HEK293 (cell line): ENCODE data around the gene ALDOA.
A peak's percentile ranks its signal among the peaks of the same experiment; 100 is the strongest.

ENCODE experiments used
- AEBP2 ChIP-seq: fragments of 450-650 bp; formaldehyde crosslinking; IDR thresholded peaks from 2 replicates; pipeline ENCODE4 v1.5.1; 2016; ENCODE audit warnings: missing biosample characterization, missing genetic modification characterization, borderline replicate concordance
- CTCF ChIP-seq: fragments of 450-650 bp; formaldehyde crosslinking; IDR thresholded peaks from 2 replicates; pipeline ENCODE4 v1.5.1; 2016; ENCODE audit warnings: missing biosample characterization, missing genetic modification characterization
- KLF1 ChIP-seq: fragments of 450-650 bp; formaldehyde crosslinking; IDR thresholded peaks from 2 replicates; pipeline ENCODE4 v1.5.1; 2016; ENCODE audit warnings: missing biosample characterization, missing genetic modification characterization
- OSR2 ChIP-seq: fragments of 450-650 bp; formaldehyde crosslinking; IDR thresholded peaks from 2 replicates; pipeline ENCODE4 v1.5.1; 2016; ENCODE audit warnings: missing biosample characterization, missing genetic modification characterization
- PBX3 ChIP-seq: sonication (generic); formaldehyde crosslinking; IDR thresholded peaks from 2 replicates; pipeline ENCODE4 v1.8.1; 2022; ENCODE audit warnings: mild to moderate bottlenecking, moderate library complexity, missing genetic modification reagents
- RBAK ChIP-seq: fragments of 450-650 bp; formaldehyde crosslinking; IDR thresholded peaks from 2 replicates; pipeline ENCODE4 v1.5.1; 2016; ENCODE audit warnings: missing biosample characterization, missing genetic modification characterization
- SP2 ChIP-seq: fragments of 450-650 bp; formaldehyde crosslinking; IDR thresholded peaks from 2 replicates; pipeline ENCODE4 v1.5.1; 2016; ENCODE audit warnings: missing biosample characterization, missing genetic modification characterization
- TRIM28 ChIP-seq: IDR thresholded peaks from 2 replicates; pipeline ENCODE4 v1.6.1; 2011; ENCODE audit warnings: low read length, control low read depth, borderline replicate concordance
- TSHZ1 ChIP-seq: fragments of 450-650 bp; formaldehyde crosslinking; IDR thresholded peaks from 2 replicates; pipeline ENCODE4 v1.5.1; 2016; ENCODE audit warnings: missing biosample characterization, missing genetic modification characterization, borderline replicate concordance
- WT1 ChIP-seq: fragments of 450-650 bp; formaldehyde crosslinking; IDR thresholded peaks from 2 replicates; pipeline ENCODE4 v1.5.1; 2016; ENCODE audit warnings: missing biosample characterization, missing genetic modification characterization
- ZBTB21 ChIP-seq: fragments of 450-650 bp; formaldehyde crosslinking; IDR thresholded peaks from 2 replicates; pipeline ENCODE4 v1.5.1; 2017; ENCODE audit warnings: missing biosample characterization, missing genetic modification characterization
- ZNF140 ChIP-seq: fragments of 450-650 bp; formaldehyde crosslinking; IDR thresholded peaks from 2 replicates; pipeline ENCODE4 v1.5.1; 2016; ENCODE audit warnings: missing biosample characterization, missing genetic modification characterization
- ZNF155 ChIP-seq: fragments of 450-650 bp; formaldehyde crosslinking; IDR thresholded peaks from 2 replicates; pipeline ENCODE4 v1.5.1; 2016; ENCODE audit warnings: missing biosample characterization, missing genetic modification characterization
- ZNF157 ChIP-seq: fragments of 450-650 bp; formaldehyde crosslinking; IDR thresholded peaks from 2 replicates; pipeline ENCODE4 v1.5.1; 2016; ENCODE audit warnings: missing biosample characterization, missing genetic modification characterization
- ZNF16 ChIP-seq: fragments of 450-650 bp; formaldehyde crosslinking; IDR thresholded peaks from 2 replicates; pipeline ENCODE4 v1.5.1; 2016; ENCODE audit warnings: low read depth, missing biosample characterization, missing genetic modification characterization
- ZNF239 ChIP-seq: fragments of 450-650 bp; formaldehyde crosslinking; IDR thresholded peaks from 2 replicates; pipeline ENCODE4 v1.5.1; 2016; ENCODE audit warnings: missing biosample characterization, missing genetic modification characterization
- ZNF292 ChIP-seq: fragments of 450-650 bp; formaldehyde crosslinking; IDR thresholded peaks from 2 replicates; pipeline ENCODE4 v1.5.1; 2016; ENCODE audit warnings: low read depth, missing biosample characterization, missing genetic modification characterization, borderline replicate concordance
- ZNF335 ChIP-seq: fragments of 450-650 bp; formaldehyde crosslinking; conservative IDR thresholded peaks from 2 replicates; pipeline ENCODE4 v1.5.1; 2016; ENCODE audit warnings: missing biosample characterization, missing genetic modification characterization
- ZNF514 ChIP-seq: fragments of 450-650 bp; formaldehyde crosslinking; IDR thresholded peaks from 2 replicates; pipeline ENCODE4 v1.5.1; 2016; ENCODE audit warnings: missing biosample characterization, missing genetic modification characterization
- ZNF518A ChIP-seq: fragments of 450-650 bp; formaldehyde crosslinking; conservative IDR thresholded peaks from 2 replicates; pipeline ENCODE4 v1.5.1; 2016; ENCODE audit warnings: low read depth, missing biosample characterization, missing genetic modification characterization
- ZNF548 ChIP-seq: fragments of 450-650 bp; formaldehyde crosslinking; IDR thresholded peaks from 2 replicates; pipeline ENCODE4 v1.5.1; 2016; ENCODE audit warnings: missing biosample characterization, missing genetic modification characterization
- ZNF623 ChIP-seq: fragments of 450-650 bp; formaldehyde crosslinking; IDR thresholded peaks from 2 replicates; pipeline ENCODE4 v1.5.1; 2016; ENCODE audit warnings: missing biosample characterization, missing genetic modification characterization
- ZNF624 ChIP-seq: fragments of 450-650 bp; formaldehyde crosslinking; IDR thresholded peaks from 2 replicates; pipeline ENCODE4 v1.5.1; 2017; ENCODE audit warnings: missing biosample characterization, missing genetic modification characterization
- ZNF837 ChIP-seq: fragments of 450-650 bp; formaldehyde crosslinking; IDR thresholded peaks from 2 replicates; pipeline ENCODE4 v1.5.1; 2016; ENCODE audit warnings: missing biosample characterization, missing genetic modification characterization
- ZSCAN23 ChIP-seq: fragments of 450-650 bp; formaldehyde crosslinking; IDR thresholded peaks from 2 replicates; pipeline ENCODE4 v1.5.1; 2016; ENCODE audit warnings: missing biosample characterization, missing genetic modification characterization
- ZSCAN4 ChIP-seq: fragments of 450-650 bp; formaldehyde crosslinking; IDR thresholded peaks from 2 replicates; pipeline ENCODE4 v1.5.1; 2017; ENCODE audit warnings: missing biosample characterization, missing genetic modification characterization

Gene ALDOA

GRCh38 chr16:30063893-30064728 is 1.4 kb upstream of the ALDOA start (continued):
- TF ChIP-seq ZSCAN23 (tag by site-specific recombination) (no peak), SP2 (tag by site-specific recombination) (peak; percentile 62), KLF1 (tag by site-specific recombination) (no peak), ZNF624 (tag by site-specific recombination) (no peak), ZNF548 (tag by site-specific recombination) (no peak), ZSCAN4 (tag by site-specific recombination) (no peak), ZNF837 (no peak), OSR2 (tag by site-specific recombination) (no peak), TRIM28 (0 out of 2 replicates have a peak, but pooled peaks have one; percentile 55), ZNF623 (tag by site-specific recombination) (no peak), ZNF16 (tag by site-specific recombination) (no peak), ZNF292 (tag by site-specific recombination) (no peak), AEBP2 (no peak), WT1 (peak; percentile 80), ZNF335 (peak; percentile 96), ZNF157 (no peak), ZBTB21 (tag by site-specific recombination) (no peak), ZNF155 (tag by site-specific recombination) (no peak), ZNF518A (tag by site-specific recombination) (no peak), CTCF (tag by site-specific recombination) (peak; percentile 88), ZNF140 (tag by site-specific recombination) (no peak), ZNF239 (tag by site-specific recombination) (no peak), ZNF514 (tag by site-specific recombination) (no peak), RBAK (tag by site-specific recombination) (no peak), TSHZ1 (tag by site-specific recombination) (no peak), PBX3 (CRISPR knock-in tag) (no peak)
